ENCODE measurements around the gene ZNF442.

DNA sequence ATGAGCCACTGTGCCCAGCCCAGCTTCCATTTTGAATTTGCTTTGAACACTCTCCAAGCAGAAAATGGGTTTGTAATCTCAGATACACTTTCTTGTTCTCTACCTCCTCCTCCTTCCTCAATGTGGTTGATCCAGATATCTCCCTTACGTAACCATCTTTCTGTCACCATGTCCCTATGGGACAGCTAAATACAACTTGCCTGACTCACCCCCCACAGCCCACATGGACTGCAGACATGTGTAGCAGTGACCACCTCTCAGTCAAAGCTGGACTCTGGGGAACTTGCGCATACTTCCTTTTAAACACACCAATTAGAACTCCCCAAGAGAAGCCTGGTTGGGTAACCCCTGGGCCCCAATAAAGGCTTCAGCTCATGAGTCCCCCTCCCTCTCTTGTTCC, 46.4 kb upstream of the ZNF442 start:
- TF ChIP-seq, protein P1, sequence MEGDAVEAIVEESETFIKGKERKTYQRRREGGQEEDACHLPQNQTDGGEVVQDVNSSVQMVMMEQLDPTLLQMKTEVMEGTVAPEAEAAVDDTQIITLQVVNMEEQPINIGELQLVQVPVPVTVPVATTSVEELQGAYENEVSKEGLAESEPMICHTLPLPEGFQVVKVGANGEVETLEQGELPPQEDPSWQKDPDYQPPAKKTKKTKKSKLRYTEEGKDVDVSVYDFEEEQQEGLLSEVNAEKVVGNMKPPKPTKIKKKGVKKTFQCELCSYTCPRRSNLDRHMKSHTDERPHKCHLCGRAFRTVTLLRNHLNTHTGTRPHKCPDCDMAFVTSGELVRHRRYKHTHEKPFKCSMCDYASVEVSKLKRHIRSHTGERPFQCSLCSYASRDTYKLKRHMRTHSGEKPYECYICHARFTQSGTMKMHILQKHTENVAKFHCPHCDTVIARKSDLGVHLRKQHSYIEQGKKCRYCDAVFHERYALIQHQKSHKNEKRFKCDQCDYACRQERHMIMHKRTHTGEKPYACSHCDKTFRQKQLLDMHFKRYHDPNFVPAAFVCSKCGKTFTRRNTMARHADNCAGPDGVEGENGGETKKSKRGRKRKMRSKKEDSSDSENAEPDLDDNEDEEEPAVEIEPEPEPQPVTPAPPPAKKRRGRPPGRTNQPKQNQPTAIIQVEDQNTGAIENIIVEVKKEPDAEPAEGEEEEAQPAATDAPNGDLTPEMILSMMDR (IDR thresholded peaks at IDR 0.05; ENCODE audit: low read depth, low read length, missing input control), result no peak
- TF ChIP-seq TAF1 (conservative IDR thresholded peaks at IDR 0.05) (no peak), RAD21 (IDR thresholded peaks at IDR 0.05) (no peak)
- TF ChIP-seq, protein P2, sequence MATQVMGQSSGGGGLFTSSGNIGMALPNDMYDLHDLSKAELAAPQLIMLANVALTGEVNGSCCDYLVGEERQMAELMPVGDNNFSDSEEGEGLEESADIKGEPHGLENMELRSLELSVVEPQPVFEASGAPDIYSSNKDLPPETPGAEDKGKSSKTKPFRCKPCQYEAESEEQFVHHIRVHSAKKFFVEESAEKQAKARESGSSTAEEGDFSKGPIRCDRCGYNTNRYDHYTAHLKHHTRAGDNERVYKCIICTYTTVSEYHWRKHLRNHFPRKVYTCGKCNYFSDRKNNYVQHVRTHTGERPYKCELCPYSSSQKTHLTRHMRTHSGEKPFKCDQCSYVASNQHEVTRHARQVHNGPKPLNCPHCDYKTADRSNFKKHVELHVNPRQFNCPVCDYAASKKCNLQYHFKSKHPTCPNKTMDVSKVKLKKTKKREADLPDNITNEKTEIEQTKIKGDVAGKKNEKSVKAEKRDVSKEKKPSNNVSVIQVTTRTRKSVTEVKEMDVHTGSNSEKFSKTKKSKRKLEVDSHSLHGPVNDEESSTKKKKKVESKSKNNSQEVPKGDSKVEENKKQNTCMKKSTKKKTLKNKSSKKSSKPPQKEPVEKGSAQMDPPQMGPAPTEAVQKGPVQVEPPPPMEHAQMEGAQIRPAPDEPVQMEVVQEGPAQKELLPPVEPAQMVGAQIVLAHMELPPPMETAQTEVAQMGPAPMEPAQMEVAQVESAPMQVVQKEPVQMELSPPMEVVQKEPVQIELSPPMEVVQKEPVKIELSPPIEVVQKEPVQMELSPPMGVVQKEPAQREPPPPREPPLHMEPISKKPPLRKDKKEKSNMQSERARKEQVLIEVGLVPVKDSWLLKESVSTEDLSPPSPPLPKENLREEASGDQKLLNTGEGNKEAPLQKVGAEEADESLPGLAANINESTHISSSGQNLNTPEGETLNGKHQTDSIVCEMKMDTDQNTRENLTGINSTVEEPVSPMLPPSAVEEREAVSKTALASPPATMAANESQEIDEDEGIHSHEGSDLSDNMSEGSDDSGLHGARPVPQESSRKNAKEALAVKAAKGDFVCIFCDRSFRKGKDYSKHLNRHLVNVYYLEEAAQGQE (IDR thresholded peaks at IDR 0.05), result no peak
